HUES48 (cell line): ENCODE measurements around the gene GRHPR.

Source experiments
- H3K27ac ChIP-seq: one replicate; pipeline ENCODE4 v1.7.0; 2013; ENCODE audit warnings: low read depth, low read length, inconsistent platforms
- H3K27me3 ChIP-seq: 2 replicates; pipeline ENCODE4 v1.6.1; 2013; ENCODE audit warnings: mild to moderate bottlenecking, low read length; ENCODE audit not compliant: control insufficient read depth, insufficient read depth
- H3K36me3 ChIP-seq: 2 replicates; pipeline ENCODE4 v1.6.1; 2013; ENCODE audit warnings: low read length; ENCODE audit not compliant: control insufficient read depth, insufficient read depth
- H3K4me1 ChIP-seq: 2 replicates; pipeline ENCODE4 v1.6.1; 2013; ENCODE audit warnings: mild to moderate bottlenecking, low read length; ENCODE audit not compliant: control insufficient read depth, insufficient read depth
- H3K4me3 ChIP-seq: 2 replicates; pipeline ENCODE4 v1.5.1; 2013; ENCODE audit warnings: mild to moderate bottlenecking, low read depth, low read length
- H3K9ac ChIP-seq: 2 replicates; pipeline ENCODE4 v1.6.1; 2013; ENCODE audit warnings: mild to moderate bottlenecking, low read depth, low read length, moderate library complexity
- H3K9me3 ChIP-seq: 2 replicates; pipeline ENCODE4 v1.6.1; 2013; ENCODE audit warnings: low read length; ENCODE audit not compliant: control insufficient read depth, insufficient read depth

GRHPR gene

DNA sequence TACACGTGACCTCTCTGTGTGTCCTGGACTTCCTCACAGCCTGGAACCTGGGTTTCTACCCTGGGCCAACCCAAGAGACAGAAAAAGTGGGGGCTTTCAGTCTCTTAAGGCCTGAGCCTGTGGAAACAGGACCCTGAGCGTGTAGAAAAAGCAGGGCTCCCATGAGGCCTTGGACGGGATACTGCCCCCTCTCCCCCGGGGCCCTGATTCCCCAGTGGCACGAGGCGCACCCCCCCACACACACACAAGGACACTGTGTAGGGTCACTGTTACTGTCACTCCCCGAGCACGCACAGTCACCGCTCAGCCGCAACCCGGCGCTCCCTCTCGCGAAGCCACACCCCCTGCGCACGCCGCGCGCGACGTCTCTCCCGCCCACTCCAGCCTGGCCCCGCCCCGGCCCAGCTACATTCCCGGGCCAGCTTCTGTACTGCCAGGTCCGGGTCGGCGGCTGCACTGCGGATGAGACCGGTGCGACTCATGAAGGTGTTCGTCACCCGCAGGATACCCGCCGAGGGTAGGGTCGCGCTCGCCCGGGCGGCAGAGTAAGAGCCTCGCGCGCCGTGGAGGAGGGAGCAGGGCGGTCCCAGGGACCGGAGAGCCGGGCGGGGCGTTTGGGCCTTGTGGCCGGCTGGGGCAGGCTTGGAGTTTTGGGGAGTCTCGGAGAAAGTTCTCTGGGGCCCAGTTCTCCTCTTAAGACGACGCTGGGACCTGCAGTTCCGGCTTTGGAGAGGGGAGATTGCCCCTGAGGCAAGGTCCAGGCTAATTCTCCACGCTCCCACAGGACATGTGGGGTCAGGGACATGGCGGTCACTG is at the start of gene GRHPR:
GRHPR (plus strand) TSS at position 408 of the 816 bp plus-strand sequence; CDS start at position 463, 55 bp downstream.
- Histone ChIP-seq H3K9ac (peak within 1 kb of the TSS; percentile 59), H3K4me3 (peak within 1 kb of the TSS; percentile 80), H3K4me1 (peaks cover 23% of the 10 kb centered on the region), H3K27ac (peak within 1 kb of the TSS; percentile 75), H3K27me3 (no peaks in the 10 kb centered on the region), H3K36me3 (peaks cover 31% of the 10 kb centered on the region), H3K9me3 (no peaks in the 10 kb centered on the region)

GRCh38 chr9:37372839-37373238 is 49.7 kb upstream of the GRHPR start:
- 0 out of 2 replicates have a peak, but pooled peaks cover 6% of the 10 kb centered on the region for H3K4me1 ChIP-seq
- no peak overlapping the region for H3K27ac ChIP-seq
- H3K4me3 ChIP-seq: no peak overlapping the region
- no peaks in the 10 kb centered on the region for H3K9me3 ChIP-seq
- no peak overlapping the region for H3K9ac ChIP-seq
- no peaks in the 10 kb centered on the region for H3K27me3 ChIP-seq
- no peaks in the 10 kb centered on the region for H3K36me3 ChIP-seq

GRCh38 chr9:37373621-37374020 is 48.9 kb upstream of the GRHPR start:
- no peak overlapping the region for H3K4me3 ChIP-seq
- no peak overlapping the region for H3K9ac ChIP-seq
- H3K27me3 ChIP-seq: no peaks in the 10 kb centered on the region

DNA sequence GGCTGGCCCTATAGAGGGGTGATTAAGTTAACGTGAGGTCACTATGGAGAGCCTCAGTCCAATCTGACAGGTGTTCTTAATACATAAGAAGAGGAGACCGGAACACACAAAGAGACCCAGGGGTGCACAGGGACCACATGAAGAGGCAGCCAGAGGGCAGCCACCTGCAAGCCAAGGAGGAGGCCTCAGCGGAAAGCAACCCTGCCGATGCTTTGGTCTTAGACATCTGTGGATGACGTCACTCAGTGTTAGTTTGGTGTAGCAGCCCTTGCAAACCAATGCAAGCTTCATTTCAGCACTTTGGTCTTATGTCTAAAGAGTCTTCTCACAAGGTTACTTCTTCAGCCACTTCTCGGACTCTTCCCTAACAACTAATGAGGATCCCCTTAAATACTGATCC is 47.6 kb upstream of the GRHPR start:
- H3K4me3 ChIP-seq: no peak overlapping the region
- H3K9me3 ChIP-seq: no peaks in the 10 kb centered on the region
- 0 out of 2 replicates have a peak, but pooled peaks cover 6% of the 10 kb centered on the region for H3K4me1 ChIP-seq
- H3K36me3 ChIP-seq: no peaks in the 10 kb centered on the region
- H3K27ac ChIP-seq: no peak overlapping the region
- no peaks in the 10 kb centered on the region for H3K27me3 ChIP-seq
- no peak overlapping the region for H3K9ac ChIP-seq

More at GRCh38 chr9:37373621-37374020, 48.9 kb upstream of the GRHPR start:
- H3K4me1 ChIP-seq: 0 out of 2 replicates have a peak, but pooled peaks cover 6% of the 10 kb centered on the region
- no peaks in the 10 kb centered on the region for H3K9me3 ChIP-seq
- H3K36me3 ChIP-seq: no peaks in the 10 kb centered on the region
- no peak overlapping the region for H3K27ac ChIP-seq

DNA sequence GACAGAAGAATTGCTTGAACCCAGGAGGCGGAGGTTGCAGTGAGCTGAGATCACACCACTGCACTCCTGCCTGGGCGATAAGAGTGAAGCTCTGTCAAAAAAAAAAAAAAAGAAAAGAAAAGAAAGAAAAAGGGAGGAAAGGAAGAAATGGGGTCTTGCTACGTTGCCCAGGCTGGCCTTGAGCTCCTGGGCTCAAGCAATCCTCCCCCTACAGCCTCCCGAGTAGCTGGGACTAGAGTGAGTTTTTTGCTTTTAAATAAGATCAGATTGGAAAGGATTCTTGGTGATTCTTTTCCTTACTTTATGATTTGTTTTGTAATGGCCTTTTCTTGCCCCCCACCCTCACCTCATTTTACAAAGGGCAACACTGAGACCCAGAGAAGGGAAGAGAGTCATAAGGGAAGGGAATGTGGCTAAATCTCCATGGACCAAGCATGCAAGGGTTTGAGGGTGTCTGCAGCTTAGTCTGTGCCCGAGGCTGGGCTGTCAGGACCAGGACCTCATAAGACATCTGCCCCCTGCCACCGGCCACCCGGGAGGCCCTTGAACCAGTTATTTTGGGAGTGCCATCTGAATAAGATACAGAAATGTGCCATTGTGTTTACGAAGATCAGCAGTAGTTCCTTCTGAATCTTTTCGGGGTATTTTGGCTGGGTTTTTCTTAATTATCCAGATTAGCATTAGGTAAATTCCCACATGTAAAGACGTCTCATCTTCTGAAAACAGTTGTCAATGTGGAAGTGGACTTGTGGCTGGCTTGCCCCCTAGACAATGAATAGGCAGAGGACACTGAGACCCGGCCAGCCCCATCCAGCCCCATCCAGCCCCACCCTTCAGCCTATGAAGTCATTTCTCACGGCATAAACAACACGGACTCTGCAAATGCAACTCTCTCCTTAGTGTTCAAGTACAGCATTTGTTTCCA is 44.5 kb upstream of the GRHPR start:
- Histone ChIP-seq H3K9ac (no peak overlapping the region), H3K9me3 (no peaks in the 10 kb centered on the region), H3K36me3 (no peaks in the 10 kb centered on the region), H3K4me3 (no peak overlapping the region), H3K4me1 (no peaks in the 10 kb centered on the region), H3K27me3 (no peaks in the 10 kb centered on the region), H3K27ac (no peak overlapping the region)

DNA sequence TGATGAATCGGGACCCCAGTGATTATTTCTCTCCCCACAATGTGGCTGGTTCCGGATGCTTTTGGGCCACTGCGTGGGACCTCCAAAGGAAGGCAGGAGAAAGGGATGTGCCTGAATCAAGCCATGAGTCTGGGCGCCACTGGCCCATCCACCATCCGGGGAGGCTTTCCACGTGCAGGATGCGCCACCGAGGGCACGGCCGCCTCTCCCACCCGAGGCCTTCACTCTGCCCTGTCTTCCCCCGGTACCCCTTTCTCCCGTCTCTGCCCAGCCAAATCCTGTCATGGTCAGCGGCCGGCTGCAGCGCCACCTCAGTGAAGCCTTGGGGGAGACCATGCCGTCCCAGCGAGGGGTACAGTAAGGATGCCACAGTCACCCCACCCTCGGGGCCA is 43.9 kb upstream of the GRHPR start:
- Histone ChIP-seq H3K36me3 (no peaks in the 10 kb centered on the region), H3K27me3 (no peaks in the 10 kb centered on the region), H3K9ac (no peak overlapping the region), H3K4me1 (no peaks in the 10 kb centered on the region), H3K4me3 (no peak overlapping the region), H3K9me3 (no peaks in the 10 kb centered on the region), H3K27ac (no peak overlapping the region)

DNA sequence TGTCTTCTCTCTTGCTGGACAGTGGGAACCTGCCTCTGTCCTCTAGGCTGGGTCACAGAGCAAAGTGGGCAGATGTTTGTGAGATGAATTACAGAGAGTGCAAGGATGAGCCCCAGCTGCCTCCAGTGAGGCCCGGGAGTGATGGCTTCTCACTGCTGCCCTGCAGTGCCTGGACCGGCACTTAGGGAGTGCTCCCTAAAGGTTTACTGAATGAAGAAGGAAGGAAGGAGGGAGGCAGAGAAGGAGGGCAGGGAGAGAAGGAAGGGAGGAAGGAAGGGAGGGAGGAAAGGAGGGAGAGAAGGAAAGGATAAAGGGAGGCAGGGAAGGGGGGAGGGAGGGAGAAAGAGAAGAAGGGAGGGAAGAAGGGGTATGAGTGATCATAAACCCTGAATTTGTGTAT is 42.7 kb upstream of the GRHPR start:
- Histone ChIP-seq H3K27ac (no peak overlapping the region), H3K36me3 (no peaks in the 10 kb centered on the region), H3K4me1 (no peaks in the 10 kb centered on the region), H3K4me3 (no peak overlapping the region), H3K27me3 (no peaks in the 10 kb centered on the region), H3K9ac (no peak overlapping the region), H3K9me3 (no peaks in the 10 kb centered on the region)

DNA sequence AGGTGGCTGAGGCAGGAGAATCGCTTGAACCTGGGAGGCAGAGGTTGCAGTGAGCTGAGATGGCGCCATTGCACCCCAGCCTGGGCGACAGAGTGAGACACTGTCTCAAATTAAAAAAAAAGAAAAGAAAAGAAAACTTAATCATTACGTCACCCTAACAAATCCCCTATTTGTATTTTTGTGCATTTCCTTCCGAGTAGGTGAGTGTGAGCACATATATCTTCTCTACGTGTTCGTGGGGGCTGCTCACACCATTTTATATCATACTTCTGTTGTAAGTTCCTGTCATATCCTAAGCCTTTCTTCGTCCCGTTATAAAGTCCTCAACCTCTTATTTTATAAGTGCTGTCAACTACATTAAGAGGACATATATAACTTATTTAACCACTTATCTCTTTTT is 41.9 kb upstream of the GRHPR start:
- Histone ChIP-seq H3K9me3 (no peaks in the 10 kb centered on the region), H3K27me3 (no peaks in the 10 kb centered on the region), H3K27ac (no peak overlapping the region), H3K9ac (no peak overlapping the region), H3K36me3 (no peaks in the 10 kb centered on the region), H3K4me3 (no peak overlapping the region), H3K4me1 (no peaks in the 10 kb centered on the region)

GRCh38 chr9:37381094-37381741 is 41.3 kb upstream of the GRHPR start:
- H3K36me3 ChIP-seq: no peaks in the 10 kb centered on the region
- no peak overlapping the region for H3K27ac ChIP-seq
- H3K9me3 ChIP-seq: no peaks in the 10 kb centered on the region
- H3K9ac ChIP-seq: no peak overlapping the region
- no peaks in the 10 kb centered on the region for H3K27me3 ChIP-seq
- H3K4me1 ChIP-seq: no peaks in the 10 kb centered on the region
- H3K4me3 ChIP-seq: no peak overlapping the region

DNA sequence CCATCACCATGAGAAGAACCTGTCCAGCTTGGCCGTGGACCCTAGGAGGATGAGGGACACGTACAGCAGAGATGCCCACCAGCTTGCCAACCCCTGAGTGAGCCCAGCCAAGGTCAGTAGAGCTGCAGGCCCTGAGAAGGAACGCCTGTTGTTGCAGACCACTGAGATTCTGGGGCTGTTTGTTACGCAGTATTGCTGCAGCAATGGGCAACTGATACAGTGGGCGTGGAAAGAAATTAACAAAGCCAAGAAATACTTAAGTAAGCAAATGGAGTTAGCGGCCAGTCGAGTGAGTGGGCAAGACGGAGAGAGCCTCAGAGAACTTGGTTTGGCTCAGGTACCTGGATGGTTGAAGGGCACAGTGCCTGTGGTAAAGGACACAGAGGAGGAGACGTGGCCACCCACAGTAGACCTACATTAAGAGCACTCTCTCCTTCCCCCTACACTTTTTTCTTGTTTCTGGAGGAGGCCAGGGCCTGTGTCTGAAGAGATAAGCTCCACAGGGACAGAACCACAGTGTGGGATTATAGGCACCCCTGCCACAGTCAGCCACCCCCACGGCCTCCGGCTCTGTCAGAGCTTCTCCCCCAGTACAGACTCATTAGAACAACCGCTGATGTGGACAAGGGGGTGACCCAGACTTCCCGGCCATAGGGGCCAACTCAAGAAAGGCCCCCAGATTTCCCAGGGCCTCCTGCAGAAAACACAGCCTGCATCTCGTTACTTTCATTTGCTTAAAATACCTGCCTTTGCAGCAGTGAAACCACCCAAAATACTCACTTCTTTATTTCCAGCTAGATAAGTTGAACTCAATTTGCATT is 40.1 kb upstream of the GRHPR start:
- no peaks in the 10 kb centered on the region for H3K4me1 ChIP-seq

More for the DNA sequence above, 40.1 kb upstream of the GRHPR start:
- Histone ChIP-seq H3K36me3 (no peaks in the 10 kb centered on the region), H3K9ac (no peak overlapping the region), H3K27me3 (no peaks in the 10 kb centered on the region), H3K9me3 (no peaks in the 10 kb centered on the region), H3K27ac (no peak overlapping the region), H3K4me3 (no peak overlapping the region)
